Measurements from ENCODE around the gene BOD1. TPM values are rescaled to one million over a fixed set of nuclear protein-coding genes. Genes with fewer than 3 reads are reported as not detected.

Gene BOD1
- total RNA-seq, 1 donor from 2014 or later = 76.7 TPM

- Mint-ChIP-seq H3K9me3 (ENCODE audit: unreplicated experiment) (no peaks in the 10 kb centered on the region), H3K4me1 (ENCODE audit: unreplicated experiment) (no peaks in the 10 kb centered on the region), H3K36me3 (ENCODE audit: low read depth, unreplicated experiment) (no peaks in the 10 kb centered on the region), H3K27me3 (ENCODE audit: unreplicated experiment) (no peaks in the 10 kb centered on the region), H3K4me3 (ENCODE audit: unreplicated experiment) (no peak overlapping the region), H3K27ac (ENCODE audit: unreplicated experiment) (no peak overlapping the region)
- TF ChIP-seq CTCF (IDR thresholded peaks at IDR 0.05; ENCODE audit: unreplicated experiment) = no peak
- no peak for DNase-seq (ENCODE audit: low spot score)
Measured at GRCh38 chr5:173645890-173646574, 29.6 kb upstream of the BOD1 start.

DNA sequence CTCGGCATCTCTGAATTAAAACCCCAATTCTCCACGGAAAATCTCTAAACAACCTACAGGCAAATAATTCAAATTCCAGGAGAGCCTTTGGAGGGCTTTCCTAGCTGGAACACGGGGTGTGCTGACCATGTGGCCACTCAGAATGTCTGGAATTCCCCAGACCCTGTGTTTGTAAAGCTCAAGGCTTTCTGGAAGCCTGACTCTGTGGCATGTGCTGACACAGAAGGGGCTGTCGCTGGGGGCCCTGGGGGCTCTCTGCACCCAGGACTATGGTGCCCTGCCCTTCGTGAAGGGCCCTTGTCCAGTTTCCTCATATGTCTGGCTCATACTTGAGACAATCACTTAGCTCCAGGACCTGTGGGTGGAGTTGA, 29.0 kb upstream of the BOD1 start:
- DNase-seq (ENCODE audit: low spot score) = no peak
- Mint-ChIP-seq H3K4me3 (ENCODE audit: unreplicated experiment) (no peak overlapping the region), H3K27ac (ENCODE audit: unreplicated experiment) (no peak overlapping the region), H3K36me3 (ENCODE audit: low read depth, unreplicated experiment) (no peaks in the 10 kb centered on the region), H3K9me3 (ENCODE audit: unreplicated experiment) (no peaks in the 10 kb centered on the region), H3K27me3 (ENCODE audit: unreplicated experiment) (no peaks in the 10 kb centered on the region), H3K4me1 (ENCODE audit: unreplicated experiment) (no peaks in the 10 kb centered on the region)
- no peak for TF ChIP-seq CTCF (IDR thresholded peaks at IDR 0.05; ENCODE audit: unreplicated experiment)

- H3K4me3 Mint-ChIP-seq (ENCODE audit: unreplicated experiment) = no peak overlapping the region
- no peaks in the 10 kb centered on the region for H3K9me3 Mint-ChIP-seq (ENCODE audit: unreplicated experiment)
- no peak for TF ChIP-seq CTCF (IDR thresholded peaks at IDR 0.05; ENCODE audit: unreplicated experiment)
- H3K4me1 Mint-ChIP-seq (ENCODE audit: unreplicated experiment) = no peaks in the 10 kb centered on the region
- no peak for DNase-seq (ENCODE audit: low spot score)
- no peaks in the 10 kb centered on the region for H3K36me3 Mint-ChIP-seq (ENCODE audit: low read depth, unreplicated experiment)
- no peaks in the 10 kb centered on the region for H3K27me3 Mint-ChIP-seq (ENCODE audit: unreplicated experiment)
- H3K27ac Mint-ChIP-seq (ENCODE audit: unreplicated experiment) = no peak overlapping the region
Measured at GRCh38 chr5:173644673-173645436, 28.4 kb upstream of the BOD1 start.

DNA sequence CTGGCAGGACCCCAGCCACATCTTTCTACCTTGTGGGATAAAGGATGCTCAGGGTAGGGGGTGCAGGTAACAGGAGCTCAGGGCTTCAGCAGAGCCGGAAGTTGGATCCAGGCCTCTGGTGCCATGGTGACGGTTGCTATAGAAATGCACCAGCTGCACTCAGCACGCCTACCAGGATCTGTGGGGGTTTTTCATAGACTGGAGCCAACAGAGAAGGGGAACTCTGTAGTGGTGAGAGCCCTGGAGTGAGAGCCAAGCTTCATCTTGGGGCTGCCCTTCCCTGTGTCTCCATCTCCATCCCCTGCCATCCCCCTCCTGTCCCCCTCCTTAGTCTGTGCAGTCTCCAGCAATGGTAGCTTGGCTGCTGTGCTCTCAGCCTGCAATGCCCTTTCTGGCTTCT, 27.5 kb upstream of the BOD1 start:
- H3K9me3 Mint-ChIP-seq (ENCODE audit: unreplicated experiment) = no peaks in the 10 kb centered on the region
- no peaks in the 10 kb centered on the region for H3K36me3 Mint-ChIP-seq (ENCODE audit: low read depth, unreplicated experiment)
- H3K4me3 Mint-ChIP-seq (ENCODE audit: unreplicated experiment) = no peak overlapping the region
- no peak overlapping the region for H3K27ac Mint-ChIP-seq (ENCODE audit: unreplicated experiment)
- TF ChIP-seq CTCF (IDR thresholded peaks at IDR 0.05; ENCODE audit: unreplicated experiment) = no peak
- H3K4me1 Mint-ChIP-seq (ENCODE audit: unreplicated experiment) = no peaks in the 10 kb centered on the region
- DNase-seq (ENCODE audit: low spot score) = no peak
- H3K27me3 Mint-ChIP-seq (ENCODE audit: unreplicated experiment) = no peaks in the 10 kb centered on the region

- no peaks in the 10 kb centered on the region for H3K9me3 Mint-ChIP-seq (ENCODE audit: unreplicated experiment)
- no peak for TF ChIP-seq CTCF (IDR thresholded peaks at IDR 0.05; ENCODE audit: unreplicated experiment)
- no peaks in the 10 kb centered on the region for H3K27me3 Mint-ChIP-seq (ENCODE audit: unreplicated experiment)
- peak overlapping the region; percentile 42 for H3K27ac Mint-ChIP-seq (ENCODE audit: unreplicated experiment)
- DNase-seq (ENCODE audit: low spot score) = no peak
- peaks cover 2% of the 10 kb centered on the region for H3K4me1 Mint-ChIP-seq (ENCODE audit: unreplicated experiment)
- H3K4me3 Mint-ChIP-seq (ENCODE audit: unreplicated experiment) = no peak overlapping the region
- H3K36me3 Mint-ChIP-seq (ENCODE audit: low read depth, unreplicated experiment) = no peaks in the 10 kb centered on the region
Measured at GRCh38 chr5:173642895-173643481, 26.5 kb upstream of the BOD1 start.
